WERI-Rb-1 (cell line): ENCODE data around the gene GGT7.
A peak's percentile ranks its signal among the peaks of the same experiment; 100 is the strongest.

Experiments
- DNase-seq: peaks from one replicate; pipeline ENCODE4 v3.0.0-alpha.2; 2020
- H3K27ac ChIP-seq: fragments of 250-450 bp; sonication (Bioruptor Pico); 2 replicates; pipeline ENCODE4 v1.5.1; 2020; ENCODE audit warnings: mild to moderate bottlenecking, moderate library complexity
- H3K27me3 ChIP-seq: fragments of 250-450 bp; sonication (Bioruptor Pico); 2 replicates; pipeline ENCODE4 v1.5.1; 2021; ENCODE audit warnings: mild to moderate bottlenecking, low read depth, moderate library complexity; ENCODE audit not compliant: insufficient read depth, severe bottlenecking
- H3K36me3 ChIP-seq: fragments of 250-450 bp; sonication (Bioruptor Pico); 2 replicates; pipeline ENCODE4 v1.5.1; 2020; ENCODE audit warnings: mild to moderate bottlenecking, moderate library complexity
- H3K4me3 ChIP-seq: 2 replicates; pipeline ENCODE4 v1.5.1; 2011; ENCODE audit warnings: low read depth, mild to moderate bottlenecking, control low read depth, low read length
- H3K9me3 ChIP-seq: fragments of 250-450 bp; sonication (Bioruptor Pico); 2 replicates; pipeline ENCODE4 v1.5.1; 2021; ENCODE audit warnings: mild to moderate bottlenecking, moderate library complexity; ENCODE audit not compliant: severe bottlenecking
- TF ChIP-seq, protein P1 (sequence below): IDR thresholded peaks from 2 replicates; pipeline ENCODE4 v1.5.1; 2011; ENCODE audit warnings: low read depth, mild to moderate bottlenecking, control low read depth, inconsistent platforms, low read length

The GGT7 gene, protein sequence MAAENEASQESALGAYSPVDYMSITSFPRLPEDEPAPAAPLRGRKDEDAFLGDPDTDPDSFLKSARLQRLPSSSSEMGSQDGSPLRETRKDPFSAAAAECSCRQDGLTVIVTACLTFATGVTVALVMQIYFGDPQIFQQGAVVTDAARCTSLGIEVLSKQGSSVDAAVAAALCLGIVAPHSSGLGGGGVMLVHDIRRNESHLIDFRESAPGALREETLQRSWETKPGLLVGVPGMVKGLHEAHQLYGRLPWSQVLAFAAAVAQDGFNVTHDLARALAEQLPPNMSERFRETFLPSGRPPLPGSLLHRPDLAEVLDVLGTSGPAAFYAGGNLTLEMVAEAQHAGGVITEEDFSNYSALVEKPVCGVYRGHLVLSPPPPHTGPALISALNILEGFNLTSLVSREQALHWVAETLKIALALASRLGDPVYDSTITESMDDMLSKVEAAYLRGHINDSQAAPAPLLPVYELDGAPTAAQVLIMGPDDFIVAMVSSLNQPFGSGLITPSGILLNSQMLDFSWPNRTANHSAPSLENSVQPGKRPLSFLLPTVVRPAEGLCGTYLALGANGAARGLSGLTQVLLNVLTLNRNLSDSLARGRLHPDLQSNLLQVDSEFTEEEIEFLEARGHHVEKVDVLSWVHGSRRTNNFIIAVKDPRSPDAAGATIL

DNA sequence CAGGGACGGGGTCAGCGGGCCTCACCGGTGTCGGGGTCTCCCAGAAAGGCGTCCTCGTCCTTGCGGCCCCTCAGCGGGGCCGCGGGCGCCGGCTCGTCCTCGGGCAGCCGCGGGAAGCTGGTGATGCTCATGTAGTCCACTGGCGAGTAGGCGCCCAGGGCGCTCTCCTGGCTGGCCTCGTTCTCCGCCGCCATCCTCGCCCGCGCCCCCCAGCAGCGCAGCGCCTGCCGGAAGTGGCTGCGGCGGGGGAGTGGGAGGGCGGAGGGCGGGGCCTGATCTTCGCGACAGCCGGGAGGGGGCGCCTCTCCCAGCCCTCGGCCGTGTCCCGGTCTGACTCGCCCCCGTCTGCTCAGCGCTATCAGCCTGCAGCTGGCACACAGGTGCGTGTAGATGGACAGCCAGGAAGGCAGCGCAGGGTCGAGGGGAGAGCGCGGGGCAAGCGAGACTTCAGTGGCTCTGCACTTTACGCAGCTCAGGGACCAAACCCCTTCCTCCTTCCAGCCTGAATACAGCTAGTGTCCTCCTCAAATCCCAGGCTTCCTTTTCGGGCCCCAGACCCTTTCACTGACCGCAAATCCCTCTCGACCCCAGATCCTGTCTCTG lies at the start of gene GGT7:
Gene GGT7, minus strand, starts transcription at position 235 of the 603 bp plus-strand sequence. Its CDS starts 41 bp downstream, at position 194.
- Histone ChIP-seq H3K9me3 (no peaks in the 10 kb centered on the region), H3K4me3 (peak within 1 kb of the TSS; percentile 79), H3K36me3 (no peaks in the 10 kb centered on the region), H3K27me3 (no peaks in the 10 kb centered on the region), H3K27ac (no peak within 1 kb of the TSS; the same call in 1 of the 2 replicates)
- DNase-seq = peak; percentile 87
- TF ChIP-seq, protein P1, sequence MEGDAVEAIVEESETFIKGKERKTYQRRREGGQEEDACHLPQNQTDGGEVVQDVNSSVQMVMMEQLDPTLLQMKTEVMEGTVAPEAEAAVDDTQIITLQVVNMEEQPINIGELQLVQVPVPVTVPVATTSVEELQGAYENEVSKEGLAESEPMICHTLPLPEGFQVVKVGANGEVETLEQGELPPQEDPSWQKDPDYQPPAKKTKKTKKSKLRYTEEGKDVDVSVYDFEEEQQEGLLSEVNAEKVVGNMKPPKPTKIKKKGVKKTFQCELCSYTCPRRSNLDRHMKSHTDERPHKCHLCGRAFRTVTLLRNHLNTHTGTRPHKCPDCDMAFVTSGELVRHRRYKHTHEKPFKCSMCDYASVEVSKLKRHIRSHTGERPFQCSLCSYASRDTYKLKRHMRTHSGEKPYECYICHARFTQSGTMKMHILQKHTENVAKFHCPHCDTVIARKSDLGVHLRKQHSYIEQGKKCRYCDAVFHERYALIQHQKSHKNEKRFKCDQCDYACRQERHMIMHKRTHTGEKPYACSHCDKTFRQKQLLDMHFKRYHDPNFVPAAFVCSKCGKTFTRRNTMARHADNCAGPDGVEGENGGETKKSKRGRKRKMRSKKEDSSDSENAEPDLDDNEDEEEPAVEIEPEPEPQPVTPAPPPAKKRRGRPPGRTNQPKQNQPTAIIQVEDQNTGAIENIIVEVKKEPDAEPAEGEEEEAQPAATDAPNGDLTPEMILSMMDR = peak; percentile 84

DNA sequence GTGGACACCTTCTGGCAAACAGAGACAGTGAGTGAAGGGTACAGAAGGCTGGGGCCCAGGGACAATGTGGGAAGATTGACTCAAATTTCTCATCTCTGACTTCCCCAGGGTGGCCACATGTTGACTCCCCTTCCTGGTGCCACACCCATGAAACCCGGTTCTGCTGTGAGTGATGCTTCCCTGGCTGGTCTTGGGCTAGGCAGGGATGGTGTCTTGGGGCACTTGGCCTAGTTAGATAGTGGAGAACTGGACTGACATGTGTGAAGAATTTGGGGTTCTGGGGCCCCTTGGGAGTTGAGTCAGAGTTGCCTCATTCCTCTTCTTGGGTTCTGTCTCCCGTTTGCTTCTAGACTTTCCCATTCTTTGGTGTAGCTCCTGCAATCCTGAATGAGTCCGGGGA lies 48.8 kb upstream of the GGT7 start:
- TF ChIP-seq, protein P1 = no peak
- no peak for DNase-seq
- no peaks in the 10 kb centered on the region; the same call in 1 of the 2 replicates for H3K36me3 ChIP-seq
- no peak overlapping the region for H3K27ac ChIP-seq
- H3K9me3 ChIP-seq = no peaks in the 10 kb centered on the region
- no peak overlapping the region for H3K4me3 ChIP-seq
- no peaks in the 10 kb centered on the region for H3K27me3 ChIP-seq

DNA sequence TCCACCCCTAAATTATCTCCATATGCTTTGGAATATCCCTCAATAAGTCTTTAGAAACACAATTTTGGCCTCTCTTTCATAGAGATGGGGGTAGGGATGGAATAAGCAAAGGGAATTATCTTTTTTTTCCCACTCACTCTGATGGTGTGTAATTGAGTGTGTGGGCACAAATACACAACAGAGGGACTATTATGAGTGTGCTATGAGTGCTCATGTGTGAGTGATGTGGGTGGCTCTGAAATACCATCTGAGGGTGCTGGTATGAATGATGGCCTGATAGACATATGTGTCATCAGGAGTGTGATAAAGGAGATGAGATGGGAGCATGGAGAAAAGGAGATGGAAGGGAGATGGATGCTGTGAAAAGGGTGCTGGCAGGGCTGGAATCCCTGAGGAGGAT lies 47.4 kb upstream of the GGT7 start:
- H3K27ac ChIP-seq = no peak overlapping the region
- no peaks in the 10 kb centered on the region for H3K9me3 ChIP-seq
- DNase-seq = no peak
- no peaks in the 10 kb centered on the region for H3K27me3 ChIP-seq
- no peak overlapping the region for H3K4me3 ChIP-seq
- no peaks in the 10 kb centered on the region; the same call in 1 of the 2 replicates for H3K36me3 ChIP-seq
- TF ChIP-seq, protein P1 = no peak

DNA sequence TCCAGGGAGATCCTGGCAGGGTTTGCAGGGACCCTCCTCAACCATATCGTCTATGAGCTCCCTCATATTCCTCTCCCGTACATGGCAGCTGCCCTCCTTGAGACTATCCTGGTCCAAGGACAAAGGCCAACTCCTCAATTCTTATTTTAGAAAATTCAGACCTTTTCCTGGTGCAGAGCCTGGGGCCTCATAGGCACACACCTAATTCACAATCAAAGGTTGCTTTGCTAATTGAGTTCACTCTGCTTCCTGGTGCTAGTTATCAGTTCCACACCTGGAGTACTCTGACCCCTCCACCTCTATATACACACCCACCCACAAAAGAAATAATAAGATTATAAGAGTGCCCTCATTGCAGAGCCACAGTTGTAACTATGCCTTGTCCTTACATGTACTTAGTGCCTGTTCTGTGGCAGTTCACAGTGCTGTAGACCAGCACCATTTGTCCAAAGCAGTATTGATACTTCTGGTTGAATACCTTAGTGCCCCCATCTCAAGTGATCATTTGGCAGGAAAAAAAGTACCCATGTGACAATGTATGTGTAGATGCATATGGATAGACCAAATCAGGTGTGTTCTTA lies 44.2 kb upstream of the GGT7 start:
- Histone ChIP-seq H3K9me3 (no peaks in the 10 kb centered on the region), H3K4me3 (no peak overlapping the region), H3K27ac (peak overlapping the region; percentile 61), H3K27me3 (no peaks in the 10 kb centered on the region), H3K36me3 (no peaks in the 10 kb centered on the region)
- DNase-seq = no peak
- TF ChIP-seq, protein P1 = no peak

DNA sequence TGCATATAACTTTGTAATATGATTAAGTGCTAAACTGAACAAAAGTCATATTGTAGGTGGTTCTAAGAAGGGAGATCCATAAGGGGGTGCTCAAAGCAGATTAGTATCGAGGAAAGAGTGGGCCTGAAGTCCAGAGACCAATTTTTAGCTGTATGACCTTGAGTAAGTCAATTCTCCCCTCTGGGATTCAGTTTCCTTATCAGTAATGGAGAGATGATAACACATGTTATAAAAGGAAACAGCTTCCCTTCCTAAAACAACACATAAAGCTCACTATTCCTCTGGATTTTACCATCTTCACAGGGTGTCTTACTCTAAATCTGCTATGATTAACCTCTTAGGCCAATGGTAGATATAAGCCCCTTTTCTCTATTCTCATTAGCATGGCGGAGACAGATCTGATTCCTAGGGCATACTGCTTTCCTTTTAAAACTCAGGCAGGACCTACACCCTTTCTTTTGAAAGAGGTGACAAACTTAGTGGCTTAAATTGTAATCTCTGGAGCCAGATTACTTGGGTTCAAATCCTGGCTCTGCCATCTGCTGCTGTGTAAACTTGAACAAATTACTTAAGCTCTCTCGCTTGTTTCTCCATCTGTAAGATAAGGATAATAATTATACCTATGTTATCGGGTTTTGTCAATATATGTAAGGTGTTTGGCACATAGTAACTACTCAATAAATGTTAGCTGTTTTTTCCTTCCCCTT lies 43.2 kb upstream of the GGT7 start:
- peak overlapping the region; percentile 61 for H3K27ac ChIP-seq
- TF ChIP-seq, protein P1 = no peak
- H3K4me3 ChIP-seq = 0 out of 2 replicates have a peak overlapping the region, but pooled peaks have one; percentile 2
- H3K27me3 ChIP-seq = no peaks in the 10 kb centered on the region
- H3K36me3 ChIP-seq = no peaks in the 10 kb centered on the region
- peak; percentile 68 for DNase-seq
- no peaks in the 10 kb centered on the region for H3K9me3 ChIP-seq
